ENCODE data around the gene NRIP3.

- TF ChIP-seq CTCF (IDR thresholded peaks at IDR 0.05; ENCODE audit: borderline replicate concordance, extremely low read depth, low read length, poor library complexity, severe bottlenecking) (no peak), EZH2 (IDR thresholded peaks at IDR 0.05; ENCODE audit: borderline replicate concordance, low read depth, low read length, severe bottlenecking) (no peak)
Observed at GRCh38 chr11:8964324-8965320, 39.2 kb downstream of the NRIP3 start, which contains the start of gene TMEM9B.
